HG02642 (cell line): ENCODE data around the gene BUB1B.

Source experiments
- ATAC-seq: cut with Tn5 transposase; IDR thresholded peaks from one replicate; pipeline ENCODE4 v1.9.1; 2021; ENCODE audit warnings: mild to moderate bottlenecking; ENCODE audit not compliant: unreplicated experiment, poor library complexity

Gene BUB1B

DNA sequence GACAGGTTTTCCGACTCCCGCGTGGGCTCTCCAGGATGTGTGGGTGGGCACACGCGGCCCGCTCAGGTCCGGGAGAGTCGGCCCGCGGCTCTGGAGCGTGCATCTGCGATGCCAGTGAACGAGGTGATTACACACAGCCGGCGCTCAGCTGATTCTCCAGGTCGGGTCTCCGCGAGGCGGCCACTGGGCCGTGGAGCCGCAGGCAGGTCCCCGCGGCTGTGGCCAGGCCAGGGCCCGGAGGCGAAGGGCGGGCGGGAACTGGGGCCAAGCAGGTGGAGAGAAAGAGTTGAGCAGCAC is 91.2 kb downstream of the BUB1B start:
- ATAC-seq, result no peak

DNA sequence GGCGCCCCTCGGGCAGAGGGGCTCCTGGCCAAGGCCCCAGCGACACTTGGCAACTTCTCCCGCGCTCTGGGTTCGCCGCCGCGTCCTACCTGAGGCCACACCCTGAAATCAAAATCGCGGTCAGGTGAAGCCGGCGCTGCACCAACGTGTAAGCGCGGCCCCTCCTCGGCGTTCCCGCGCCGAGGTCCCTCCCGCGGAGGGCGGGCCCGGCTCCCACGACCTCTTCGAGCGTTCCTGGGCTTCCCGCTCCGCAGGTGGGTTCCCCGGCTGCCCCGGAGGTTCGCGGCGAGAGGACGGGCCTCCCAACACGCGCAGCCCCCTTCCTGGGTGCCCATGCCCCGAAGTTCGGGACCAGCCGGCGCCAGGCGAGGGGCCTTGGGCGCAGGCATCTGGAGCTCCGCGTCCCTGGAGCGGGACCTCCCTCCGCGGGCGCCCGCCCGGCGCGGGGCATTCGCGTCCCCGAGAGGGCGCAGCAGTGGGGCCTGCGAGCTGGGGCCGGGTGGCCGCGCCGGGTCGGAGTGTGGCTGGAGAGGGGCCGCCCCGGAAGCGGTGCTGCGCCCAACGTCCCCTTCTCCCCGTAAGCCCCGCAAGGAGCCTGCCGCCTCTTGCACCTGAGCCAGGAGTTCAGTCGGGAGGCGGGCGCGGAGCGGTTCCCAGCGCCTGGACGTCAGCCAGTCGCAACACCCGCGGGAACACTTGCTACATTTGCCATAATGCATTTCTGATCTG is 91.7 kb downstream of the BUB1B start:
- ATAC-seq, result no peak

DNA sequence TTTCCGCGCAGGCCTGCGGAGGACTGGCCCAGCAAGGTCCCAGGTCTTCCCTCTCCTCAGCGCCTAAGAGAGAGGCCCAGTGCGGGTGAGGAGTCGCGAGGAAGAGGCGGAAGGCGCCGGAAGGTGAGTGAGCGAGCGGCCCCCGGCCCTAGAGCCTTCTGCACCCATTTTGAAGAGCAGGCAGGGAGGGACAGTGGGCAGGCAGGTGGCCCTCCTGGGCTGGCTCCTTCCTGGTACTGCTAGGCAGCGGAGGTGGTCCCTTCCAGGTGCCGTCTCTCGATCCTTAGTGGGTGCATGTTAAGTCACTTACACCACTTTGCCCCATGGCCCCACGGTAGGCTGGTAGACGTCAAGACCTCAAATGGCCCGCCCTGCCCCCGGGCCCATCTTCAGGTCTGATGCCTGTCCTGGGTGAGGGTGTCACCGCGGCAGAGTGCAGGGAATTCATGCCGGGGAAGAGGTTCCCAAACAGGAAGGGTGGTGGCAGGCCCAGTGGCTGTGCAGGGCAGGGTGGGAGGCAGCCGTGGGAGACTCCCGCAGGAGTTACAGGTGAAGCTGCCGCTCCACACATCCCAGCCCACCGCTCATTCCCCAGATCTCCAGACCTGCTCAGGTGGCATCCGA is 92.4 kb downstream of the BUB1B start:
- no peak for ATAC-seq

DNA sequence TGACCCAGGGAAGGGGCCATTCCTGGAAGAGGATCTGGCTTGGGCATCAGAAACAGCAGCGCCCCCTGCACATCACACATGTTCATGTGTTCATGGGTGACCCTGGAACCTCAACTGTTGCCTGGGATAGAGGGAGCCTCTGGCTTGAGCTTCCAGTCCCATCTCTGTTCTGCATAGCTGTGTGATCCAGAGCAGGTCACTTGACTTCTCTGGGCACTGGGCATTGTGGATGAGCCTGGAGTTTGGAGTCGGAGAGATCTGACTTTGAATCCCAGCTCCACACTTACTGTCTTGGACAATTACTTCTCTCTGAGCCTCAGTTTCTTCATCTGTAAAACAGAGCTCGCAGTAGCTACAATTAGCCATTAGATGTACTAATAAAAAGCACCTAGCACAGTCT is 93.6 kb downstream of the BUB1B start:
- ATAC-seq, result no peak

DNA sequence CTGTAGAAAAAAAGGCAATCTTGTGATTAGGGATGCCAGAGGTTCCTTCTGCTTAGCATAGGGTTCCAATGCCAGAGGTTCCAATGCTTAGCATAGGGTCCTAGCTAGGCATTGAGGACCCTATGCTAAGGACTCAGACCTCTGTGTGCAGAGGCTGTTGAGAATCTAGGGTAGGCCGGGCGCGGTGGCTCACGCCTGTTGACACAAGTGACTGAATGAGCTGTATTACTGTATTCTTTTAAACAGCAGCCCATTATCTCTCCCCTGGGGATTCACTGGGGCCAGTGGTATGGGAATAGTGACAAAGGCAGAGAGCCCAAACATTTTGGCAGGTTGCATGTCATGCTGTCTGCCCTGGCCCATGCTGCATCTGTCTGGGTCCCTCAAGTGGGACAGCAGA is 94.2 kb downstream of the BUB1B start:
- ATAC-seq, result no peak

DNA sequence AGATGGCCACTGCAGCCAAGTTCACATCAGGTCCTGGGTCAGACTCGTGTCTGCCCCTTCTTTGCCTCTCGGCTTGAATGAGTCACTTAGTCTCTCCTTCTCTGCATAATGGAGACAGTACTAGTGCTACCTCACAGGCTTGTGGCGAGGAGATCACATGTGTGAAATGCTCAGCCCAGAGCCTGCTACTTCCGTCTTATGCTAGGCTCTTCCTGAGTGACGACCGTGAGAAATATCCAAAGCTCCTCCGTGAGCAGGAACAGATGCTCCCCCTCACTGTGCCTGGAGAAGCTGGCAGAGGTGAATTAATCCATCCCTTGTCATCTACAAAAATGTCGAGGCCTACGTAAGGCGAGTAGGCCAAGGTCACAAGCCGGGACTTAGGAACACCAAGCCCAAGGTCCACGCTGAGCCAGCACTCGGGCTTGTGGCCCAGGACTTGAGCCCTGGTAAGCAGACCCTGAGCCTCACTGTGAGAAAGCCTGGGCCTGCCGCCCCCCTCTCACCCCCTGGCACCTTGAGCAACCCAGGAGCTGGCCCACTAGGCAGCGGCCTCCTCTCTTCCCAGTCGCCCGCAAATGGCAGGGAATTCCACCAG is 95.9 kb downstream of the BUB1B start:
- no peak for ATAC-seq

DNA sequence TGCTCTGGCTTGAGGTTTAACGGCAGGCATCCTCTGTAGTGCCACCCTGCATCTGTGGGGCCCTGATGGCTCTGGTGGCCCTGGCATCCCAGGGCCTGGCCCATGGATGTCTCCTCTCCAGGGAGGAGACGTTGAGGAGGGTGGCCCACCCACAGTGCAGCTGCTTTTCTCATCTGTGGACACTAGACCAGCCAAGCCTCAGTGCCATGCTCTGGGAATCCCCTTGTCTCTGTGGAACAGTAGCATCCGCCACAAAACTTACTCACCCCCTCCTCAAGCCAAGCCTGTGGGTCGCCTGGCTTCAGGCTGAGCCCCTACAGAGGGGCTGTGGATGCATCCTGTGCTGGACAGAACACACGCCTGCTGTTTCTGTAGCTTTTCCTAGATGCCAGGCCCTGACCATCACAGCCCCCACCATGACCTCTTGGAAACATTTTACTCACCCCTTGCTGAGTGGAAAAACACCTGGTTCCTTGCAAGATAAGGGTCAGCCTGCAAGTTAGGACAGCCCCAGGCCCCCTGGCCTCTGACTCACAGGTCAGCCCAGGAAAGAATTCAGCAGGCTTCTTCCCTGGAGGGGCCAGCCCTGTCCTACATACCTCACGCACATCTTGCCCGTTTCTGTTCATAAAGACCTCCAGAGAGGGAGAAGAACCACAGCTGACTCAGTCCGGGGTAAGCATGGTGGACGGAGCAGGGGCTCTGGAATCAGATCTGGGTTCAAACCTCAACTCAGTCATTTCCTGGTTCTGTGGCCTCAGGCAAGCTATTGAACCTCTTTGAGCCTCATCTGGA is 97.0 kb downstream of the BUB1B start:
- ATAC-seq, result no peak

DNA sequence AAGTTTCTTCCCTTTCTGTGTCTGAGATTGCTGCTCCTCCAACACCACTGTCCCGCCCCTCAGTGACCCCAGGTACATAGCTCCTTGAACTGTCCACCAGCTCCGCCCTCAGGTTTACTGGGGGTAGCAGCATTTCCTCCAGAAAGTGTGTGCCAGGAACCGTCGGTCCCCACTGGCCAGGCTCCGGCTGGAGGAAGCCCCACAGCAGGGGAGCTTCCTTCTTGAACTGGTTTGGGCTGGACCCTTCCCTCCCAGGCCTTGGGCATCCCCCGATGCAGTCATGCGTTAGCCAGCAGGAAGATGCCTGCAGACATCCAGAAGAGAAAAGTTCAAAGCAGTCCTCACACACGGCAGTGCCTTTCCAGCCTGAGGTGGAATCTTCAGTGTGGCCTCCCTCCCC is 97.7 kb downstream of the BUB1B start:
- ATAC-seq, result no peak

DNA sequence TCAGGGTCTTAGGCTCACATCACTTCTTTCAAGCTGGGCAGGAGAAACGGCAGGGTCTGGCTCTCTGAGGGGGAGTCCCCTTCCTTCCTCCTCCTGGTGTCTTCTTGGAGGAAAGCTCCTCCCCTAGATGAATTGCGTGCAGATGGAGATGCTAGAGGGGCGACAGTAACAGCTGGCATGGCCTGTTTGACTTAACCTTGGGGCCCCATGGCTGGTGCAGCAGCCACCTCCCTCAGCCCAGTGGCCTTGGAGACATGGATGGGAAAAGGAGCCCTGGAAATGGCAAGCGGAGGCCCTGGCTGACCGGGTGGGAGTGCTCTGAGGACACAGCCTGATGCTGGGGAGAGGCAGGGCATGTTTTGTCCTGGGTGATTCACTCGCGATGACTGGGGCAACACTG is 98.2 kb downstream of the BUB1B start:
- no peak for ATAC-seq

DNA sequence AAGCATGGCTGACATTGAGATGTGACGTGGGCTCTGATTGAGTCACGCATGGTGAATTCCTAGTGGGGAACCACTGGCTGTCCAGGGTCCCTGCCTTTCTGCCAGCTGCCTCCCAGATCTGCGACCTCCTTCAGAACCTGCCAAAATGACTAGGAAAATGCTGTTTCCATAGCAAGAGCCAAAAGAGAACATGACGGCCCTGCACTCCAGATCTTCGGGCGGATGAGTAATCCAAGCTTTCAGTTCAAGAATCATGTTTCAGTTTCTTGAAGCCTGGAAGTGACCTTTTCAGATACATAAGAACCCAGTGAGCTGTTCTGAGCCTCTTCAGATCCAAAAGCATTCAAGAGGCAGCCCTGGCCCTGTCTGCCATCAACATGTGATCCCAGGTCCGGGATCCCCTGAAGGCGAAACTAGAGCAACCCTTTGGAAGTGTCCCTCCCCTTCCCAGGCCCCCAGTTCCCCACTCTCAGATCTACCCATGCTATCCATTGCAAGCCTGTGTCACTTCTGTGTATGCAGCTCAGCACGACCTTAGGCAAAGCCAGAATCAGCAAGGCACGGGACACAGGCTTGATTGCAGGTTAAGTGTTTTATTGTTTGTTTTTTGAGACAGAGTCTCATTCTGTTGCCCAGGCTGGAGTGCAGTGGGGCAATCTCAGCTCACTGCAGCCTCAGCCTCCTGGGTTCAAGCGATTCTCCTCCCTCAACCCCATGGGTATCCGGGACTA is 102.3 kb downstream of the BUB1B start:
- no peak for ATAC-seq

DNA sequence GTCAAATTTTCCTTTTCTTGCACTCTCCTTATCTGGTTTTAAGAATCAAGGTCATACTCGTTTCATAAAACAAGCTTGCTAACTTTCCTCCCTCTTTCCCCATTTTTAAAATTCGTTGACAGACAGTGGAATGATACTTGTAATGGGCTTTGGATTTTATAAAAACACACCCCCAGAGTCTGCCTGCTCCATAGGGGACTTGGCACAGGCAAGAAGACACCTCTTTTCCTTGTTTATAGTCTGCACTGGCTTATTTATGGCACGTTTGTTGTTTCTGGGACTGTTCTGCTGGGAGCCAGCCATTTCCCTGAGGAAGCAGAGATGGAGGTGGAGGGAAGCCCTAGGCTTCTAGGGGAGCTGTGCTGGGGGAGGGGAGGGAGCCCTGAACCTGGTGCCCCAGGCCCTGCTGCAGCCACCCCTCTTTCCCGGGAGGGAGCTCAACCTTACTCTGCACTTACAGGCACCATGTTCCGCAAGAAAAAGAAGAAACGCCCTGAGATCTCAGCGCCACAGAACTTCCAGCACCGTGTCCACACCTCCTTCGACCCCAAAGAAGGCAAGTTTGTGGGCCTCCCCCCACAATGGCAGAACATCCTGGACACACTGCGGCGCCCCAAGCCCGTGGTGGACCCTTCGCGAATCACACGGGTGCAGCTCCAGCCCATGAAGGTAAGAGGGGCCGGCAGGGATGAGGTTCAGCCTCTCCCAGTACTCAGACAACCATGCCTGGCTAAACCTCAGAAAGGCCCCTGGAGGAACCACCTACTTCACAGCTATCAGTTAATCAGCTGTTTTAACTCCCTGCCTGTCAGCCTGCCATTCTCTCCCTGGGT is 103.7 kb downstream of the BUB1B start:
- ATAC-seq, result no peak

DNA sequence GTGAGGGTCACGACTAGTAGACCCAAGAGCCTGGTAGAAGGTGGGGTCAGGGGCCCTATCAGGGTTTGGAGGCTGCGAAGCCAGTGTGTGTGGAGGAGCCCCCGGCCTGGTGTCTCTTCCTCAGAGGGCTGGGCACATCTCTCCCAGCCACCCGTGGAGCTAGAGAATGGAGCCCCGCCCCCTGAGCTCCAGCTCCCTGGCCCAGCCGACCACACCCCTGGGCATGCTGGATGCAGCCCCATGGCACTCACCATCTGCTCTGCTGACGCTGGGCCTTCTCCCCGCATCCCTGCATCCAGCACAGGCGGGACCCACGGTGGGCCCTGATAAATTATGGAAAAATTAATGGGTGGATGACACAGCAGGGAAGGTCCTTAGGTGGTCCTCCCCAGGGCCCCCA is 104.5 kb downstream of the BUB1B start:
- ATAC-seq, result no peak

DNA sequence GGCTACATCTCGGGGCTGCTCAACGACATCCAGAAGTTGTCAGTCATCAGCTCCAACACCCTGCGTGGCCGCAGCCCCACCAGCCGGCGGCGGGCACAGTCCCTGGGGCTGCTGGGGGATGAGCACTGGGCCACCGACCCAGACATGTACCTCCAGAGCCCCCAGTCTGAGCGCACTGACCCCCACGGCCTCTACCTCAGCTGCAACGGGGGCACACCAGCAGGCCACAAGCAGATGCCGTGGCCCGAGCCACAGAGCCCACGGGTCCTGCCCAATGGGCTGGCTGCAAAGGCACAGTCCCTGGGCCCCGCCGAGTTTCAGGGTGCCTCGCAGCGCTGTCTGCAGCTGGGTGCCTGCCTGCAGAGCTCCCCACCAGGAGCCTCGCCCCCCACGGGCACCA is 105.0 kb downstream of the BUB1B start:
- ATAC-seq, result no peak

DNA sequence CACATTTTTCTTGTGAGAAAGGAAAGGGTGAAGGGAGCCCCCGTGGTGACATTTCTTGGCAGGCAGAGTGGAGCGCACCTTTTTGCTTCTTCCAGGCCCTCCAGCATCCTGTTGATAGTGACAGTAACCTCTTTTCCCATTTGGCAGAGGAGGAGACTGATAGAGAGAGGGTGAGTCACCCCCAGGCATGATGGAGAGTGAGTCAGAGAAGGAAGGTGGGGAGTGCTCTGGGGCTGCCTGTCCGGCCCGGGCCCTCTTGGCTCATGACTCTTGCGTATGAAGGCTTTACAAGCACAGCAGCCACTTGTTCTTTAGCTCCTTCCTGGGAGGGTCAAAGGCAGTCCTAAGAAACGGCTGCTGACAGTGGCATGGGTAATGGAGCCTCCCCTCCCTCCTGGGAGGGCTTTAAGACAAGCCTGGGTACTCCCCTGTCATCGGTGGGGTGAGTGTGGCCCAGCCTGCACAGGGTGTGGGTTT is 106.0 kb downstream of the BUB1B start:
- ATAC-seq, result no peak

DNA sequence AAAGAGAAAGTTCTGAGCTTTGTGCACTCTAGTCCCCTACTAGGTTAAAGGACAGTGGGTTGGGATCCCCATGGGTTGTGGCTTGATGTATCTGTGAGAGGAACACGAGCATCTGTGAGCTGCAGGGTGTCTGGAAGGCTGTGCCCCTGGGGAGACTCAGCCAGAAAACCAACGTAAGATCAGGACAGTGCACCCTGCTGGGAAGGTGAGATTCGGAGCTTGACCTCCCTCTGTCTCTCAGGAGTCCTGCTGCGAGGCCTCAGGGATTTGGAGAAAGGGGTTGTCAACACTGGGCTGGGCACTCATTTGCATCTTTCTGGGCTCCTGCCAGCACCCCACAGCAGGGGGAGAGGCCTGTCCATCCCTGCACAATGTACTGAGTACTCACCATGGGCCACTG is 106.8 kb downstream of the BUB1B start:
- ATAC-seq, result no peak

DNA sequence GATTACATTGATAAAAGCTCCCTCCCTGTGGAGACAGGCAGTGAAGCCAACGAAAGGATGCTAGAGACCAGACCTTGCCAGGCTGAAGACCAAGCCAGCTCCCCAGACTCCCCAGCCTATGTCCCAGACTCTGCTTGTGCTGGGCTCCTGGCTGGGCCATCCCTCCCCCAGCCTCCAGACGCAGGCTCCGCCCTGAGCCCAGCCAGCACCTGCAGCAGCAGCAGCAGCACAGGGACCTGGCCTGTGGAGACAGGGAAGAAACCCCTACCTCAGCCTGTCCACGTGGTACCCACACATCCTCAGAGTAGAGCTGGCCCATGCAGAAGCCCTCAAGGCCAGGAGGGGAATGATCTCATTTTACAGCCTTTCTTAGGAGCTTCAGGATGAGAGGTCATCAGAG is 108.7 kb downstream of the BUB1B start:
- no peak for ATAC-seq

DNA sequence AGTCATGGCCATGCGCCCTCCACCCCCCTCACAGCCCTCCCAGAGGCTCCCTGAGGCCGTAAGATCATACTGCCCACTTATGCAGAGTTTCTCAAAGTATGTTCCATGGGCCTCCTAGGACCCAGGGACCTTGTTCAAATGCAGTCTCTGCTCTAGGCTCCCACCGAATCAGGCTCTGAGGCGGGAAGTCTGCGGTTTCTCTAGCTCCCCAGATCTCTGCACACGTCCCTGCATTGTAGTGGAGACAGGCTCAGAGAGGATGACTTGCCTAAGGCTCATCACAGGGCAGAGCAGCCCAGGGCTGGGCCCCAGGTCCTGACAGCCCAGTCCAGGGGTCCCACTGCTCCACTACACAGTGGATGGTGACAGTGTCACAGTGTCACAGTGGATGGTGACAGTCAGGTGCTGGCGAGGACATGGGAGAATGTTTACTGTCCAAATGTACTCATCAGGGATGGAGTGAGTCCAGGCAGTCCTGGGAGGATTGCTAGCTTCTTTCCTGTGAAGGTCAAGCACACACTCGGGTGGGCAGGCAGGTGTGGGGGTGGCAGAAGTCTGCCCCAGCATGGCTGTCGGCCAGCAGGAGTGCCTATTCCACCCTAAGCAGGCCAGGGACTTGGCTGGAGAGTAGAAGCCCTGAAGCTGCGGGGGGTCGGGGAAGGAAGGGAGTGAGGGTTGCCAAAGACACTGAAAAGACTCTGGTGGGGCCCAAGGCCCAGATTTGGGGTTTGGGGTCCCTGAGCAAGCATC is 109.6 kb downstream of the BUB1B start:
- ATAC-seq, result no peak
